ENCODE data around the gene KSR2. TPM values are rescaled to one million over a fixed set of nuclear protein-coding genes. Genes with fewer than 3 reads are reported as not detected.

Gene KSR2
- total and polyA plus RNA-seq, 10 of the 15 experiments (the other 5 are each of a cell fraction or from before 2014, with no cell fraction given) = under 0.01 to 1.5 (median 0.01) TPM; not detected in 3

GRCh38 chr12:117718141-117718540, 250.6 kb downstream of the KSR2 start:
- ChIA-PET RAD21 (ENCODE audit: unreplicated experiment) (no interaction called here), CTCF (interaction anchor here (1.4 kb wide), 1 partner anchor 139 kb away, joined by 5 read pairs; no protein-coding TSS in a partner anchor), SMC1A (ENCODE audit: uncharacterized antibody, unreplicated experiment) (no interaction called here), POLR2A (no interaction called here)
- Histone ChIP-seq H3K4me1 (ENCODE audit: control insufficient read depth, insufficient read depth, low read length) (no peaks in the 10 kb centered on the region), H3K36me3 (ENCODE audit: control insufficient read depth in 2 of 2, insufficient read depth in 2 of 2, low read length in 1 of 2) (no peaks in the 10 kb centered on the region), H2AFZ (ENCODE audit: control insufficient read depth, low read depth, low read length) (no peak overlapping the region), H3K9me3 (replicated peaks; ENCODE audit: control insufficient read depth, insufficient read depth, low read length) (no peaks in the 10 kb centered on the region), H3K79me2 (ENCODE audit: control insufficient read depth, insufficient read depth, low read length) (no peaks in the 10 kb centered on the region), H3K27ac (ENCODE audit: control insufficient read depth, insufficient read depth) (no peak overlapping the region), H4K20me1 (ENCODE audit: control insufficient read depth, insufficient read depth) (no peaks in the 10 kb centered on the region), H3K4me2 (ENCODE audit: control insufficient read depth, insufficient read depth) (no peak overlapping the region), H3K27me3 (replicated peaks in 1 of 2; ENCODE audit: control insufficient read depth in 2 of 2, insufficient read depth in 2 of 2, low read length in 1 of 2) (peaks cover 0 to 2% of the 10 kb centered on the region in 2 experiments; a peak in 1 of 4 replicates), H3K9ac (ENCODE audit: control insufficient read depth, insufficient read depth, low read length) (no peak overlapping the region), H3K4me3 (no peak overlapping the region)
- DNase-seq (ENCODE audit: low read depth, low spot score) (no peak), FAIRE-seq (no peak), ATAC-seq (no peak)
- intact Hi-C loops (cut with micrococcal nuclease; ENCODE audit: unreplicated experiment) = no loop called here
- no peak for TF ChIP-seq SIX5 (IDR thresholded peaks at IDR 0.05; ENCODE audit: low read depth, low read length, severe bottlenecking)
- TF ChIP-seq TCF12 (IDR thresholded peaks at IDR 0.05; ENCODE audit: low read depth, low read length) = no peak
- TF ChIP-seq ZNF592 (IDR thresholded peaks at IDR 0.05) = no peak
- no peak for TF ChIP-seq HDAC2 (IDR thresholded peaks at IDR 0.05)
- no peak for TF ChIP-seq HSF1 (IDR thresholded peaks at IDR 0.05; ENCODE audit: low read depth, low read length)
- no peak for TF ChIP-seq YY1 (IDR thresholded peaks at IDR 0.05; ENCODE audit: low read depth, low read length)
- no peak for TF ChIP-seq ZSCAN29 (IDR thresholded peaks at IDR 0.05)
- no peak for TF ChIP-seq ETV6 (conservative IDR thresholded peaks at IDR 0.05 in 1 of 2, IDR thresholded peaks at IDR 0.05 in 1 of 2; ENCODE audit: borderline replicate concordance in 1 of 2, low read depth in 1 of 2)
- no peak for TF ChIP-seq RB1 (IDR thresholded peaks at IDR 0.05; ENCODE audit: borderline replicate concordance)
- no peak for TF ChIP-seq ZNF217 (IDR thresholded peaks at IDR 0.05)
- no peak for TF ChIP-seq BACH1 (IDR thresholded peaks at IDR 0.05; ENCODE audit: borderline replicate concordance)
- no peak for TF ChIP-seq CBX3 (IDR thresholded peaks at IDR 0.05; ENCODE audit: borderline replicate concordance, low read depth)
- TF ChIP-seq ATF2 (IDR thresholded peaks at IDR 0.05; ENCODE audit: low read length) = no peak
- no peak for TF ChIP-seq WRNIP1 (IDR thresholded peaks at IDR 0.05; ENCODE audit: borderline replicate concordance, low read depth, low read length)
- TF ChIP-seq DPF2 (IDR thresholded peaks at IDR 0.05) = no peak
- TF ChIP-seq CHD4 (IDR thresholded peaks at IDR 0.05) = no peak
- TF ChIP-seq ASH2L (IDR thresholded peaks at IDR 0.05; ENCODE audit: borderline replicate concordance, low read depth) = no peak
- no peak for TF ChIP-seq MXI1 (IDR thresholded peaks at IDR 0.05; ENCODE audit: low read depth, low read length)
- no peak for TF ChIP-seq CHD2 (IDR thresholded peaks at IDR 0.05; ENCODE audit: borderline replicate concordance, low read depth, low read length)
- in situ Hi-C loops (cut with MboI) = no loop called here
- BruUV-seq (replicated peaks) = no TSS peak
- WGBS (ENCODE audit: insufficient coverage, insufficient replicate concordance, low lambda C conversion rate, missing lambda C conversion rate) = 40% methylated on average over 1 of the region's 1 CpG

Measured in GM12878 (cell line).